ENCODE results near the gene SKA1. TPM values are rescaled to one million over a fixed set of nuclear protein-coding genes. Genes with fewer than 3 reads are reported as not detected.

The SKA1 gene
- total and polyA plus RNA-seq, 2 of the 13 experiments (the other 11 are each of a cell fraction or from before 2014, with no cell fraction given), result 5.3 to 21.3 TPM

- TF ChIP-seq SPEN (CRISPR knock-in tag; IDR thresholded peaks at IDR 0.05; ENCODE audit: low read depth) (0 out of 2 replicates have a peak, but pooled peaks have one; percentile 22), ZFP36 (IDR thresholded peaks at IDR 0.05; ENCODE audit: borderline replicate concordance, low read depth, low read length, partially characterized antibody) (no peak), ZBTB25 (CRISPR knock-in tag; IDR thresholded peaks at IDR 0.05) (no peak), GTF2F1 (IDR thresholded peaks at IDR 0.05; ENCODE audit: low read length) (no peak), CAMTA2 (CRISPR knock-in tag; IDR thresholded peaks at IDR 0.05; ENCODE audit: borderline replicate concordance) (no peak), FOXK1 (CRISPR knock-in tag; IDR thresholded peaks at IDR 0.05; ENCODE audit: borderline replicate concordance, low read depth) (no peak), ZSCAN21 (CRISPR knock-in tag; IDR thresholded peaks at IDR 0.05; ENCODE audit: borderline replicate concordance) (no peak), RFXAP (CRISPR knock-in tag; IDR thresholded peaks at IDR 0.05; ENCODE audit: borderline replicate concordance) (no peak), IRX3 (CRISPR knock-in tag; IDR thresholded peaks at IDR 0.05; ENCODE audit: borderline replicate concordance, low read depth) (peak; percentile 25; the same call in 1 of the 2 replicates), ZSCAN9 (CRISPR knock-in tag; IDR thresholded peaks at IDR 0.05; ENCODE audit: borderline replicate concordance) (no peak), FOXM1 (CRISPR knock-in tag; IDR thresholded peaks at IDR 0.05) (no peak), TERF1 (CRISPR knock-in tag; IDR thresholded peaks at IDR 0.05) (no peak), RAD21 (CRISPR knock-in tag; IDR thresholded peaks at IDR 0.05) (peak; percentile 38; the same call in 1 of the 2 replicates), PHF8 (CRISPR knock-in tag; IDR thresholded peaks at IDR 0.05) (peak; percentile 55; the same call in 1 of the 2 replicates), ZNF7 (CRISPR knock-in tag; IDR thresholded peaks at IDR 0.05) (no peak), ZNF546 (CRISPR knock-in tag; conservative IDR thresholded peaks at IDR 0.05) (no peak)
- TF ChIP-seq, protein P1, sequence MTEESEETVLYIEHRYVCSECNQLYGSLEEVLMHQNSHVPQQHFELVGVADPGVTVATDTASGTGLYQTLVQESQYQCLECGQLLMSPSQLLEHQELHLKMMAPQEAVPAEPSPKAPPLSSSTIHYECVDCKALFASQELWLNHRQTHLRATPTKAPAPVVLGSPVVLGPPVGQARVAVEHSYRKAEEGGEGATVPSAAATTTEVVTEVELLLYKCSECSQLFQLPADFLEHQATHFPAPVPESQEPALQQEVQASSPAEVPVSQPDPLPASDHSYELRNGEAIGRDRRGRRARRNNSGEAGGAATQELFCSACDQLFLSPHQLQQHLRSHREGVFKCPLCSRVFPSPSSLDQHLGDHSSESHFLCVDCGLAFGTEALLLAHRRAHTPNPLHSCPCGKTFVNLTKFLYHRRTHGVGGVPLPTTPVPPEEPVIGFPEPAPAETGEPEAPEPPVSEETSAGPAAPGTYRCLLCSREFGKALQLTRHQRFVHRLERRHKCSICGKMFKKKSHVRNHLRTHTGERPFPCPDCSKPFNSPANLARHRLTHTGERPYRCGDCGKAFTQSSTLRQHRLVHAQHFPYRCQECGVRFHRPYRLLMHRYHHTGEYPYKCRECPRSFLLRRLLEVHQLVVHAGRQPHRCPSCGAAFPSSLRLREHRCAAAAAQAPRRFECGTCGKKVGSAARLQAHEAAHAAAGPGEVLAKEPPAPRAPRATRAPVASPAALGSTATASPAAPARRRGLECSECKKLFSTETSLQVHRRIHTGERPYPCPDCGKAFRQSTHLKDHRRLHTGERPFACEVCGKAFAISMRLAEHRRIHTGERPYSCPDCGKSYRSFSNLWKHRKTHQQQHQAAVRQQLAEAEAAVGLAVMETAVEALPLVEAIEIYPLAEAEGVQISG (CRISPR knock-in tag; IDR thresholded peaks at IDR 0.05), result no peak
- TF ChIP-seq, protein P2, sequence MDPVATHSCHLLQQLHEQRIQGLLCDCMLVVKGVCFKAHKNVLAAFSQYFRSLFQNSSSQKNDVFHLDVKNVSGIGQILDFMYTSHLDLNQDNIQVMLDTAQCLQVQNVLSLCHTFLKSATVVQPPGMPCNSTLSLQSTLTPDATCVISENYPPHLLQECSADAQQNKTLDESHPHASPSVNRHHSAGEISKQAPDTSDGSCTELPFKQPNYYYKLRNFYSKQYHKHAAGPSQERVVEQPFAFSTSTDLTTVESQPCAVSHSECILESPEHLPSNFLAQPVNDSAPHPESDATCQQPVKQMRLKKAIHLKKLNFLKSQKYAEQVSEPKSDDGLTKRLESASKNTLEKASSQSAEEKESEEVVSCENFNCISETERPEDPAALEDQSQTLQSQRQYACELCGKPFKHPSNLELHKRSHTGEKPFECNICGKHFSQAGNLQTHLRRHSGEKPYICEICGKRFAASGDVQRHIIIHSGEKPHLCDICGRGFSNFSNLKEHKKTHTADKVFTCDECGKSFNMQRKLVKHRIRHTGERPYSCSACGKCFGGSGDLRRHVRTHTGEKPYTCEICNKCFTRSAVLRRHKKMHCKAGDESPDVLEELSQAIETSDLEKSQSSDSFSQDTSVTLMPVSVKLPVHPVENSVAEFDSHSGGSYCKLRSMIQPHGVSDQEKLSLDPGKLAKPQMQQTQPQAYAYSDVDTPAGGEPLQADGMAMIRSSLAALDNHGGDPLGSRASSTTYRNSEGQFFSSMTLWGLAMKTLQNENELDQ (CRISPR knock-in tag; IDR thresholded peaks at IDR 0.05; ENCODE audit: borderline replicate concordance), result no peak
- TF ChIP-seq, protein P3, sequence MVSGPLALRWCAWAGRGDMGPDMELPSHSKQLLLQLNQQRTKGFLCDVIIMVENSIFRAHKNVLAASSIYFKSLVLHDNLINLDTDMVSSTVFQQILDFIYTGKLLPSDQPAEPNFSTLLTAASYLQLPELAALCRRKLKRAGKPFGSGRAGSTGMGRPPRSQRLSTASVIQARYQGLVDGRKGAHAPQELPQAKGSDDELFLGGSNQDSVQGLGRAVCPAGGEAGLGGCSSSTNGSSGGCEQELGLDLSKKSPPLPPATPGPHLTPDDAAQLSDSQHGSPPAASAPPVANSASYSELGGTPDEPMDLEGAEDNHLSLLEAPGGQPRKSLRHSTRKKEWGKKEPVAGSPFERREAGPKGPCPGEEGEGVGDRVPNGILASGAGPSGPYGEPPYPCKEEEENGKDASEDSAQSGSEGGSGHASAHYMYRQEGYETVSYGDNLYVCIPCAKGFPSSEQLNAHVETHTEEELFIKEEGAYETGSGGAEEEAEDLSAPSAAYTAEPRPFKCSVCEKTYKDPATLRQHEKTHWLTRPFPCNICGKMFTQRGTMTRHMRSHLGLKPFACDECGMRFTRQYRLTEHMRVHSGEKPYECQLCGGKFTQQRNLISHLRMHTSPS (CRISPR knock-in tag; IDR thresholded peaks at IDR 0.05; ENCODE audit: low read depth), result no peak
- TF ChIP-seq, protein P4, sequence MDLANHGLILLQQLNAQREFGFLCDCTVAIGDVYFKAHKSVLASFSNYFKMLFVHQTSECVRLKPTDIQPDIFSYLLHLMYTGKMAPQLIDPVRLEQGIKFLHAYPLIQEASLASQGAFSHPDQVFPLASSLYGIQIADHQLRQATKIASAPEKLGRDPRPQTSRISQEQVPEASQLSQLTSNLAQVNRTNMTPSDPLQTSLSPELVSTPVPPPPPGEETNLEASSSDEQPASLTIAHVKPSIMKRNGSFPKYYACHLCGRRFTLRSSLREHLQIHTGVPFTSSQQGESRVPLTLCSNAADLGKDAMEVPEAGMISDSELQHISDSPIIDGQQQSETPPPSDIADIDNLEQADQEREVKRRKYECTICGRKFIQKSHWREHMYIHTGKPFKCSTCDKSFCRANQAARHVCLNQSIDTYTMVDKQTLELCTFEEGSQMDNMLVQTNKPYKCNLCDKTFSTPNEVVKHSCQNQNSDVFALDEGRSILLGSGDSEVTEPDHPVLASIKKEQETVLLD (CRISPR knock-in tag; IDR thresholded peaks at IDR 0.05; ENCODE audit: low read depth), result no peak
Observed at GRCh38 chr18:50401888-50402287, 27.0 kb downstream of the SKA1 start (continued).
